ENCODE data around the gene FMN1.

Gene FMN1

GRCh38 chr15:33021806-33022389 is 172.6 kb downstream of the FMN1 start:
- no peak for DNase-seq (ENCODE audit: low read depth in 1 of 2, low spot score in 1 of 2)

- DNase-seq (ENCODE audit: low read depth in 1 of 2, low spot score in 1 of 2) = no peak
These were observed 175.0 kb downstream of the FMN1 start for GRCh38 chr15:33019354-33019981.

GRCh38 chr15:33016405-33017024 is 178.0 kb downstream of the FMN1 start:
- DNase-seq (ENCODE audit: low read depth in 1 of 2, low spot score in 1 of 2) = no peak

- DNase-seq (ENCODE audit: low read depth in 1 of 2, low spot score in 1 of 2) = no peak
These were observed 179.9 kb downstream of the FMN1 start for GRCh38 chr15:33014586-33014985.

GRCh38 chr15:33013827-33014445 is 180.6 kb downstream of the FMN1 start:
- no peak for DNase-seq (ENCODE audit: low read depth in 1 of 2, low spot score in 1 of 2)

GRCh38 chr15:33011976-33012375 is 182.5 kb downstream of the FMN1 start:
- no peak for DNase-seq (ENCODE audit: low read depth in 1 of 2, low spot score in 1 of 2)

- no peak for DNase-seq (ENCODE audit: low read depth in 1 of 2, low spot score in 1 of 2)
These were observed 184.9 kb downstream of the FMN1 start for GRCh38 chr15:33009603-33010002.

GRCh38 chr15:33009026-33009425 is 185.5 kb downstream of the FMN1 start:
- no peak for DNase-seq (ENCODE audit: low read depth in 1 of 2, low spot score in 1 of 2)

GRCh38 chr15:33008284-33008995 is 186.1 kb downstream of the FMN1 start:
- no peak for DNase-seq (ENCODE audit: low read depth in 1 of 2, low spot score in 1 of 2)

- DNase-seq (ENCODE audit: low read depth in 1 of 2, low spot score in 1 of 2) = no peak
These were observed 187.1 kb downstream of the FMN1 start for GRCh38 chr15:33007303-33007855.

GRCh38 chr15:33005582-33005981 is 188.9 kb downstream of the FMN1 start:
- DNase-seq (ENCODE audit: low read depth in 1 of 2, low spot score in 1 of 2) = no peak

- DNase-seq (ENCODE audit: low read depth in 1 of 2, low spot score in 1 of 2) = no peak
These were observed 192.6 kb downstream of the FMN1 start for GRCh38 chr15:33001926-33002325.

- no peak for DNase-seq (ENCODE audit: low read depth in 1 of 2, low spot score in 1 of 2)
These were observed 195.4 kb downstream of the FMN1 start for GRCh38 chr15:32998979-32999672.

- no peak for DNase-seq (ENCODE audit: low read depth in 1 of 2, low spot score in 1 of 2)
These were observed 196.3 kb downstream of the FMN1 start for GRCh38 chr15:32998182-32998581.

- no peak for DNase-seq (ENCODE audit: low read depth in 1 of 2, low spot score in 1 of 2)
These were observed 199.6 kb downstream of the FMN1 start for GRCh38 chr15:32994810-32995424.

GRCh38 chr15:32993285-32993684 is 201.2 kb downstream of the FMN1 start:
- DNase-seq (ENCODE audit: low read depth in 1 of 2, low spot score in 1 of 2) = no peak

GRCh38 chr15:32991619-32992111 is 202.8 kb downstream of the FMN1 start:
- DNase-seq (ENCODE audit: low read depth in 1 of 2, low spot score in 1 of 2) = no peak

- DNase-seq (ENCODE audit: low read depth in 1 of 2, low spot score in 1 of 2) = no peak
These were observed 204.4 kb downstream of the FMN1 start for GRCh38 chr15:32990071-32990470.

GRCh38 chr15:32987067-32987466 is 207.4 kb downstream of the FMN1 start:
- DNase-seq (ENCODE audit: low read depth in 1 of 2, low spot score in 1 of 2) = no peak

GRCh38 chr15:32986147-32986546 is 208.4 kb downstream of the FMN1 start:
- DNase-seq (ENCODE audit: low read depth in 1 of 2, low spot score in 1 of 2) = no peak
